Measurements from ENCODE around the gene PLK1. TPM values are rescaled to one million over a fixed set of nuclear protein-coding genes. Genes with fewer than 3 reads are reported as not detected.
"Not testable (repeated sequence)": the region's sequence is repeated elsewhere in the genome, so short reads cannot be mapped to it uniquely, and the experiment has no call there.

PLK1 gene
- polyA plus RNA-seq, 1 donor: 10.2 TPM

GRCh38 chr16:23710504-23710903, 31.8 kb downstream of the PLK1 start:
- no peak for DNase-seq (ENCODE audit: low read depth)

GRCh38 chr16:23711785-23712184, 33.1 kb downstream of the PLK1 start:
- DNase-seq (ENCODE audit: low read depth): no peak

GRCh38 chr16:23712976-23713375, 34.3 kb downstream of the PLK1 start, which contains the start of gene ERN2:
TSS of gene ERN2 (minus strand) at chr16:23713222. CDS start at chr16:23713187, 35 bp downstream.
- DNase-seq (ENCODE audit: low read depth): no peak

- DNase-seq (ENCODE audit: low read depth): no peak
Measured at GRCh38 chr16:23716484-23716883, 37.8 kb downstream of the PLK1 start.

- not testable (repeated sequence) for DNase-seq (ENCODE audit: low read depth)
Measured at GRCh38 chr16:23722613-23723240, 44.0 kb downstream of the PLK1 start.

GRCh38 chr16:23724096-23724784, 45.6 kb downstream of the PLK1 start:
- DNase-seq (ENCODE audit: low read depth): no peak

- DNase-seq (ENCODE audit: low read depth): no peak
Measured at GRCh38 chr16:23724785-23725131, 46.1 kb downstream of the PLK1 start.

GRCh38 chr16:23726710-23727109, 48.0 kb downstream of the PLK1 start:
- DNase-seq (ENCODE audit: low read depth): no peak

- no peak for DNase-seq (ENCODE audit: low read depth)
Measured at GRCh38 chr16:23728112-23728477, 49.4 kb downstream of the PLK1 start.

GRCh38 chr16:23729503-23730424, 51.1 kb downstream of the PLK1 start:
- no peak for DNase-seq (ENCODE audit: low read depth)

GRCh38 chr16:23734176-23734893, 55.6 kb downstream of the PLK1 start:
- DNase-seq (ENCODE audit: low read depth): no peak

- not testable (repeated sequence) for DNase-seq (ENCODE audit: low read depth)
Measured at GRCh38 chr16:23737423-23738028, 58.8 kb downstream of the PLK1 start.

GRCh38 chr16:23739516-23739915, 60.8 kb downstream of the PLK1 start:
- DNase-seq (ENCODE audit: low read depth): no peak

Other genes with a start within 250 kb of the PLK1 start
- 15.8 TPM for gene COG7, start 225.7 kb upstream of the PLK1 start, polyA plus RNA-seq (ENCODE audit: insufficient read length)
- 138 TPM for gene GGA2, start 168.4 kb upstream of the PLK1 start, polyA plus RNA-seq (ENCODE audit: insufficient read length)
- gene EARS2, start 121.5 kb upstream of the PLK1 start, polyA plus RNA-seq (ENCODE audit: insufficient read length): 16.7 TPM
- gene UBFD1, start 121.2 kb upstream of the PLK1 start, polyA plus RNA-seq (ENCODE audit: insufficient read length): 64.8 TPM
- 88.7 TPM for gene NDUFAB1, start 82.6 kb upstream of the PLK1 start, polyA plus RNA-seq (ENCODE audit: insufficient read length)
- 8.5 TPM for gene PALB2, start 37.6 kb upstream of the PLK1 start, polyA plus RNA-seq (ENCODE audit: insufficient read length)
- gene DCTN5, start 37.4 kb upstream of the PLK1 start, polyA plus RNA-seq (ENCODE audit: insufficient read length): 35.9 TPM
- not detected for gene ERN2, start 34.3 kb downstream of the PLK1 start, polyA plus RNA-seq (ENCODE audit: insufficient read length)
- gene CHP2, start 76.1 kb downstream of the PLK1 start, polyA plus RNA-seq (ENCODE audit: insufficient read length): not detected
- gene PRKCB, start 157.1 kb downstream of the PLK1 start, polyA plus RNA-seq (ENCODE audit: insufficient read length): 1.2 TPM